Measurements from ENCODE around the gene CCDC80. TPM values are rescaled to one million over a fixed set of nuclear protein-coding genes. Genes with fewer than 3 reads are reported as not detected.

The CCDC80 gene
- total RNA-seq, 1 donor from 2014 or later, result 0.86 TPM

DNA sequence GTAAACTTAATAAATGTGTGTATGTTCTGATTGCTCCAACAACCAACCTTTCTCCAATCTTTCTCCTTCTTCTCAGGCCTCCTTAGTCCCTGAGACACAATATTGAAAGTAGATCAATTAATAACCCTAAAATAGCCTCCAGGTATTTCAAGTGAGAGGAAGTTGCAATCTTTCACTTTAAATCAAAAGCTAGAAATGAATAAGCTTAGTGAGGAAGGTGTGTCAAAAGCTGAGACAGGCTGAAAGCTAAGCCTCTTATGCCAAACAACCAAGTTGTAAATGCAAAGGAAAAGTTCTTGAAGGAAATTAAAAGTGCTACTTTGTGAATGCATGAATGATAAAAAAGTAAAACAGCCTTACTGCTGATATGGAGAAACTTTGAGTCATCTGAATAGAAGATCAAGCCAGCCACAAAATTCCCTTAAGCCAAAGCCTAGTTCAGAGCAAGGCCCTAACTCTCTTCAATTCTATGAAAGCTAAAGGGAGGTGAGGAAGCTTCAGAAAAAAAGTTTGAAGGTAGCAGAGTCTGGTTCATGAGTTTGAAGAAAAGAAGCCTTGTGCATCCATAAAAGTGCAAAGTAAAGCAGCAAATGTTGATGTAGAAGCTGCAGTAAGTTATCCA, 38.6 kb downstream of the CCDC80 start:
- no peaks in the 10 kb centered on the region for H3K36me3 Mint-ChIP-seq (ENCODE audit: unreplicated experiment)

DNA sequence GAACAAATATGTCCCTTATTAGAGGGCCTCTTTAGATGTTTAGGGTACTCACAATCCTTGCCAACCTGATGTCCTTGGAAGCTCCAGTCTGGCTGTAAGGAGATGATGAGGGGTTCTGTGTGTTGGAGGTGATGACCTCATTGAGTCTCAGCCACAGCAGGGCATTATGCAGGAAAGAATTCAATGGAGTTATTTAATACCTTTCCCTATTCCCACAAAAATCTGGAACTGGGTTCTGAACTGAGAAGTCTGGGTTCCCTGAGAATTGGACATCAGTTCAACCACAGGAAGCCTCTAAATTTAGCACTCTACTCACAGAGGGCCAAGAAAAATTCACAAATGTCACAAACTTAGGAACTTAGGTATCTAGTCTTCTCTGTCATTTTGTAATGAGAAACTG, 42.2 kb downstream of the CCDC80 start:
- no peak for DNase-seq
- no peaks in the 10 kb centered on the region for H3K4me1 Mint-ChIP-seq (ENCODE audit: low read depth, unreplicated experiment)
- no peak overlapping the region for H3K27ac Mint-ChIP-seq (ENCODE audit: unreplicated experiment)
- no peaks in the 10 kb centered on the region for H3K27me3 Mint-ChIP-seq (ENCODE audit: unreplicated experiment)
- TF ChIP-seq, protein P1, sequence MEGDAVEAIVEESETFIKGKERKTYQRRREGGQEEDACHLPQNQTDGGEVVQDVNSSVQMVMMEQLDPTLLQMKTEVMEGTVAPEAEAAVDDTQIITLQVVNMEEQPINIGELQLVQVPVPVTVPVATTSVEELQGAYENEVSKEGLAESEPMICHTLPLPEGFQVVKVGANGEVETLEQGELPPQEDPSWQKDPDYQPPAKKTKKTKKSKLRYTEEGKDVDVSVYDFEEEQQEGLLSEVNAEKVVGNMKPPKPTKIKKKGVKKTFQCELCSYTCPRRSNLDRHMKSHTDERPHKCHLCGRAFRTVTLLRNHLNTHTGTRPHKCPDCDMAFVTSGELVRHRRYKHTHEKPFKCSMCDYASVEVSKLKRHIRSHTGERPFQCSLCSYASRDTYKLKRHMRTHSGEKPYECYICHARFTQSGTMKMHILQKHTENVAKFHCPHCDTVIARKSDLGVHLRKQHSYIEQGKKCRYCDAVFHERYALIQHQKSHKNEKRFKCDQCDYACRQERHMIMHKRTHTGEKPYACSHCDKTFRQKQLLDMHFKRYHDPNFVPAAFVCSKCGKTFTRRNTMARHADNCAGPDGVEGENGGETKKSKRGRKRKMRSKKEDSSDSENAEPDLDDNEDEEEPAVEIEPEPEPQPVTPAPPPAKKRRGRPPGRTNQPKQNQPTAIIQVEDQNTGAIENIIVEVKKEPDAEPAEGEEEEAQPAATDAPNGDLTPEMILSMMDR (IDR thresholded peaks at IDR 0.05; ENCODE audit: partially characterized antibody, unreplicated experiment), result no peak
- H3K9me3 Mint-ChIP-seq (ENCODE audit: unreplicated experiment), result no peaks in the 10 kb centered on the region
- no peak overlapping the region for H3K4me3 Mint-ChIP-seq (ENCODE audit: unreplicated experiment)
- no peaks in the 10 kb centered on the region for H3K36me3 Mint-ChIP-seq (ENCODE audit: unreplicated experiment)

More for the DNA sequence above, 38.6 kb downstream of the CCDC80 start:
- no peak overlapping the region for H3K4me3 Mint-ChIP-seq (ENCODE audit: unreplicated experiment)
- no peaks in the 10 kb centered on the region for H3K4me1 Mint-ChIP-seq (ENCODE audit: low read depth, unreplicated experiment)
- H3K27ac Mint-ChIP-seq (ENCODE audit: unreplicated experiment), result no peak overlapping the region
- no peak for DNase-seq
- H3K27me3 Mint-ChIP-seq (ENCODE audit: unreplicated experiment), result no peaks in the 10 kb centered on the region
- TF ChIP-seq, protein P1 (IDR thresholded peaks at IDR 0.05; ENCODE audit: partially characterized antibody, unreplicated experiment), result no peak
- H3K9me3 Mint-ChIP-seq (ENCODE audit: unreplicated experiment), result no peaks in the 10 kb centered on the region

DNA sequence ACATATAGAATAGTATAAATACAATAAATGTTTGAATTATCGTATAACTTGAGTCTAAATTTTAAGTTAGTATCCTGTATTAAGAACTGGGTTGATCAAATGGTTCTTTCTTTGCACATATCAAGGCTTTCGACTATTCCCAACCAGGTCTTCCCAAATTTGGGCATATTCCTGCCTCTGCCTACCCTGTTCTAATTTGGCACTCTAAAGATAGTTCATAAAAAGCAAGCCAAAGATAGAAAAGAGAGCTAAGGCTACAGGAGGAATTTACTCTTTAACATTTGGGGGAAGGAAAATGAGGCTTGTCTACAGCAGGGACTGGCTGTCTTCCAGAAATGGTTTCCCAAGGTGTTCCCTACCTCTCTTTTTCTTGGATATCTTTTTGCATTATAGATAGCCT, 43.0 kb downstream of the CCDC80 start:
- Mint-ChIP-seq H3K27ac (ENCODE audit: unreplicated experiment) (no peak overlapping the region), H3K27me3 (ENCODE audit: unreplicated experiment) (no peaks in the 10 kb centered on the region), H3K9me3 (ENCODE audit: unreplicated experiment) (no peaks in the 10 kb centered on the region), H3K4me1 (ENCODE audit: low read depth, unreplicated experiment) (no peaks in the 10 kb centered on the region), H3K4me3 (ENCODE audit: unreplicated experiment) (no peak overlapping the region), H3K36me3 (ENCODE audit: unreplicated experiment) (no peaks in the 10 kb centered on the region)
- DNase-seq, result no peak
- TF ChIP-seq, protein P1 (IDR thresholded peaks at IDR 0.05; ENCODE audit: partially characterized antibody, unreplicated experiment), result no peak

DNA sequence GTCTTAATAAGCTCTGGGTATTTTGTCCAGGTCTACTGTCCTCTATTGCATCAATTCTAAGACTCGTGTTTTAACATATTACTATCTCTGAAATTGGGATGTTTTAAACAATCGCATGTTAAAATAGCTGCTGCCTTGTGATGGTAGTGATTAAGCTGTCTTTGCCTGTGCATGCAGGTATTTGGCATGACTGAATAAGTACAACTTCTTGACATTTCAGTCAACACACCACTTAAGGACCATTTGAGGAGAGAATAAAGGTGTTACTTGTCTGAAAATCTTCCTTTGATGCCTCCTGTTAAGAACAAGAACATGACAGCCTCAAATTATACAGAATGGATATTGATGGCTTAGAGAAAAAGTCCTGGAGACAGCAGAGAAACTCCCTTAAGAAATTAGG, 46.1 kb downstream of the CCDC80 start:
- H3K4me3 Mint-ChIP-seq (ENCODE audit: unreplicated experiment), result no peak overlapping the region
- no peaks in the 10 kb centered on the region for H3K4me1 Mint-ChIP-seq (ENCODE audit: low read depth, unreplicated experiment)
- DNase-seq, result no peak
- TF ChIP-seq, protein P1 (IDR thresholded peaks at IDR 0.05; ENCODE audit: partially characterized antibody, unreplicated experiment), result no peak
- no peaks in the 10 kb centered on the region for H3K9me3 Mint-ChIP-seq (ENCODE audit: unreplicated experiment)
- H3K36me3 Mint-ChIP-seq (ENCODE audit: unreplicated experiment), result no peaks in the 10 kb centered on the region
- no peaks in the 10 kb centered on the region for H3K27me3 Mint-ChIP-seq (ENCODE audit: unreplicated experiment)
- no peak overlapping the region for H3K27ac Mint-ChIP-seq (ENCODE audit: unreplicated experiment)

DNA sequence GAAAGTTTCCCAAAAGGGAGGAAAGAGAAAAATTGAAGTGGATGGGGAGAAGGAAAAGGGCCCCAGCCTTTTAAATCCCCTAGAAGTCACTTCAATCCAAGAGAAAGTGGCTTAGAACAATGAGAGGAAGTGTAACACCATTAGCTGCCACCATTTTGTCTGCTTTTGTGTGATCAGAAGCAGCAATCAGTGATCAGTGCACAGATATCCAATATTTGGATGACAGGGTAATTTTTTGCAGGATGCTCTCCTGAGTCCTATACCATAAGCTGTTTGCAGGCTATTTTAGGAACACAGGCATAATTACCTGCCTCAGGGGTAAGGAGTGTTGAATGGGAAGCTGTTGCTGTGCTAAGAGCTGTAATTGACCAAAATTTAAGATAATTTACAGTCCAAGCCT, 47.7 kb downstream of the CCDC80 start:
- Mint-ChIP-seq H3K36me3 (ENCODE audit: unreplicated experiment) (no peaks in the 10 kb centered on the region), H3K27ac (ENCODE audit: unreplicated experiment) (no peak overlapping the region), H3K4me1 (ENCODE audit: low read depth, unreplicated experiment) (no peaks in the 10 kb centered on the region), H3K9me3 (ENCODE audit: unreplicated experiment) (no peaks in the 10 kb centered on the region), H3K4me3 (ENCODE audit: unreplicated experiment) (no peak overlapping the region), H3K27me3 (ENCODE audit: unreplicated experiment) (no peaks in the 10 kb centered on the region)
- no peak for DNase-seq
- TF ChIP-seq, protein P1 (IDR thresholded peaks at IDR 0.05; ENCODE audit: partially characterized antibody, unreplicated experiment), result no peak
